Measurements from ENCODE around the gene ZFP57.

ZFP57 gene

GRCh38 chr6:29626948-29627754 is 53.8 kb downstream of the ZFP57 start:
- no peak for DNase-seq (ENCODE audit: low spot score)
- FAIRE-seq: no peak

DNA sequence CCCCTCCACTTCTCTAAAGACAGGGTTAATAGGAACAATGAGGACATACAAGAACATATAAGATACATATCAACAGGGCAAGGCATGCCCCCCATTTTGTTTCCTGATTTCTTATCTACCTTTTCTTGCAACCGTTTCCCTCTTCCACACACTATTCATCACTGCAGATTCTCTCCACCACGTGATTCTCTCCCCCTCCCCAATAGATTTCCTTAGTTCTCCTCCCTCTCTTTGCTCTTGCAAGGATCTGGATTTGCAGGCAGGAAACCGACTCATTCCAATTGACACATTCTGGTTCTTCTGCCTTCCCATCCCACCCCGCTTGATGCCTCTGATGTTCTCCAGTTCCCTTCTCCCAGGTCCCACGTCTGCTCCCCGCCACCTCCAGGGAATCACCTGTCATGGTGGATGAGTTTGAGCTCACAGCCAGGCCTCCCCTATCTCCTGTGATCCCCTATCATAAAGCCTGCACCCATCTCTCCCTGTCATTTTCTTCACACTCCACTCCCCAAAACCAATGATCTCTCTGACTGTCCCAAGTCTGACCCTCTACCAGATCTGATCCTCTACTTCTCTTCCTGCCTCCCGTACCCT is 55.5 kb downstream of the ZFP57 start:
- DNase-seq (ENCODE audit: low spot score) (no peak), FAIRE-seq (no peak)

DNA sequence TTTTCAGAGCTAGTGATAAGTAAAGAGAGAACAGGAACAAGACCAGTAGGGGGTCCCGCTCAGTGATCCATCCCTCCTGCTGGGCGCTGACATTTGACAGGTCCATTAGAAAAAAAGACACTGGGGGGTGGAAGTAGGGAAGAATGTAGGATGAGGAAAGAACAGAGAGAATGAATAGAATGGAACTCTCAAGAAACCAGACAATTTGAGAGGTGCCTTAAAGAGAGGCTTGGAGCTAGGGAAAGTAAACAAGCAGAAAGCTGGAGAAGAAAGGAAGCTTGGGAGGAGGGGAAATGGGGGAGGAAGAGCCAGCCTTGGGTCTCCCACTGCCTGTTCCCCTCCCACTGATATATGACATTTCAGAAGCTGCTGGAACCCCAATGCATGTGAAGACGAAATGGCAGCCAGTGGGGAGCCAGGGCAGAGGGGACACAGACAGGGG is 56.4 kb downstream of the ZFP57 start:
- FAIRE-seq: no peak
- no peak for DNase-seq (ENCODE audit: low spot score)
